Esophagus squamous epithelium (tissue), 5 donors: ENCODE measurements around the gene DTNB. TPM values are rescaled to one million over a fixed set of nuclear protein-coding genes. Genes with fewer than 3 reads are reported as not detected.

Experiments
- DNase-seq: peaks from one replicate; lab custom pipeline; 2025; lab: John Stamatoyannopoulos, UW
- H3K27ac ChIP-seq, 4 donors: fragments of 200-600 bp; sonication (generic); one replicate each; pipeline ENCODE4 v1.5.1; 2016 to 2019; ENCODE audit warnings: mild to moderate bottlenecking in 1 of 4
- H3K27me3 ChIP-seq, 4 donors: fragments of 200-600 bp; sonication (generic); 1 replicate in 3 of 4; 2 replicates in 1 of 4; pipeline versions ENCODE4 v1.5.1 to v1.6.0; 2017 to 2021; ENCODE audit warnings: antibody characterized with exemption in 1 of 4
- H3K36me3 ChIP-seq, 3 donors: fragments of 200-600 bp; sonication (generic); one replicate each; pipeline ENCODE4 v1.5.1; 2016 to 2019
- H3K4me1 ChIP-seq, 3 donors: fragments of 200-600 bp; sonication (generic); one replicate each; pipeline ENCODE4 v1.5.1; 2017 to 2019
- H3K4me3 ChIP-seq, 4 donors: fragments of 200-600 bp; sonication (generic); 1 replicate in 3 of 4; 2 replicates in 1 of 4; pipeline ENCODE4 v1.5.1; 2016 to 2019; ENCODE audit warnings: mild to moderate bottlenecking in 2 of 4, moderate library complexity in 1 of 4
- H3K9me3 ChIP-seq, 3 donors: fragments of 200-600 bp; sonication (generic); one replicate each; pipeline ENCODE4 v1.5.1; 2016 to 2019
- CTCF ChIP-seq, 6 experiments: fragments of 450-650 bp in 4 of 6; fragments of 200-600 bp in 2 of 6; sonication (generic) in 2 of 6; IDR thresholded peaks; one replicate each; pipeline ENCODE4 v1.5.1; 2016 to 2019; ENCODE audit warnings: antibody characterized with exemption in 6 of 6, mild to moderate bottlenecking in 4 of 6, moderate library complexity in 4 of 6
- POLR2A ChIP-seq, 4 donors: fragments of 450-650 bp; IDR thresholded peaks; one replicate each; pipeline ENCODE4 v1.6.1; 2017; ENCODE audit warnings: antibody characterized with exemption in 4 of 4, mild to moderate bottlenecking in 4 of 4, moderate library complexity in 3 of 4
- WGBS, 2 donors: methylation state at CpG; one replicate each; pipeline ENCODE4 v1.1.5; 2018; 5-methylcytosine and 5-hydroxymethylcytosine counted together
- intact Hi-C: fragments of 100-400 bp; cut with DNase I; formaldehyde crosslinking; loops from one replicate; pipeline ENCODE4 v1.15.0; 2022
- total RNA-seq, 4 donors: library from RNA; depleted of rRNA; stranded (reverse); fragments of >200 nt; gene quantifications; one replicate each; pipeline ENCODE4 v1.1.0, GENCODE V29; 2016
- donor health status: DM: yes; HTN: yes; CAD: no.

DTNB gene
- total RNA-seq, 4 donors from 2014 or later = 7.8 to 17.2 (median 9.6) TPM

GRCh38 chr2:25347846-25348245 is 325.5 kb downstream of the DTNB start:
- Histone ChIP-seq H3K27ac (peak overlapping the region in 1 of 4 donors; percentile 17), H3K27me3 (no peaks in the 10 kb centered on the region), H3K4me1 (peaks cover 0 to 12% (median 1%) of the 10 kb centered on the region in 3 donors), H3K36me3 (no peaks in the 10 kb centered on the region), H3K9me3 (no peaks in the 10 kb centered on the region), H3K4me3 (no peak overlapping the region)
- no peak for DNase-seq
- TF ChIP-seq CTCF (IDR thresholded peaks at IDR 0.05) (no peak), POLR2A (IDR thresholded peaks at IDR 0.05) (no peak)
- intact Hi-C loops = no loop called here
- WGBS, 2 donors = 34 to 36% methylated on average over 2 of the region's 2 CpGs

- intact Hi-C loops = no loop called here
- no peak for DNase-seq
- peaks cover 4 to 17% (median 5%) of the 10 kb centered on the region in 3 donors for H3K4me1 ChIP-seq
- H3K36me3 ChIP-seq = no peaks in the 10 kb centered on the region
- H3K27ac ChIP-seq = peak overlapping the region in 1 of 4 donors; percentile 17
- 51 to 61% methylated on average over 7 of the region's 7 CpGs for WGBS, 2 donors
- TF ChIP-seq CTCF (IDR thresholded peaks at IDR 0.05) (no peak), POLR2A (IDR thresholded peaks at IDR 0.05) (no peak)
- H3K9me3 ChIP-seq = no peaks in the 10 kb centered on the region
- H3K4me3 ChIP-seq = no peak overlapping the region
- no peaks in the 10 kb centered on the region for H3K27me3 ChIP-seq
These were observed 326.1 kb downstream of the DTNB start for GRCh38 chr2:25347205-25347815.

- Histone ChIP-seq H3K4me3 (no peak overlapping the region), H3K27ac (no peak overlapping the region), H3K9me3 (no peaks in the 10 kb centered on the region), H3K4me1 (peaks cover 13 to 40% (median 17%) of the 10 kb centered on the region in 3 donors), H3K27me3 (no peaks in the 10 kb centered on the region), H3K36me3 (no peaks in the 10 kb centered on the region)
- TF ChIP-seq CTCF (IDR thresholded peaks at IDR 0.05) (no peak), POLR2A (IDR thresholded peaks at IDR 0.05) (no peak)
- WGBS, 2 donors = 82 to 87% methylated on average over 8 to 12 of the region's 21 CpGs
- intact Hi-C loops = no loop called here
- DNase-seq = no peak
These were observed 330.1 kb downstream of the DTNB start for GRCh38 chr2:25343187-25343825.

GRCh38 chr2:25342372-25343186 is 330.8 kb downstream of the DTNB start:
- no peak for TF ChIP-seq POLR2A (IDR thresholded peaks at IDR 0.05)
- peak; percentile 94 to 98 (median 98) for TF ChIP-seq CTCF (IDR thresholded peaks at IDR 0.05)
- peak overlapping the region; percentile 64 to 91 (median 82) for H3K27ac ChIP-seq
- no peaks in the 10 kb centered on the region for H3K9me3 ChIP-seq
- intact Hi-C loops = no loop called here
- no peaks in the 10 kb centered on the region for H3K36me3 ChIP-seq
- 90% methylated on average over 5 of the region's 45 CpGs; no CpG with 5 or more reads in 1 of the 2 donors for WGBS, 2 donors
- H3K4me1 ChIP-seq = peaks cover 13 to 40% (median 17%) of the 10 kb centered on the region in 3 donors
- H3K4me3 ChIP-seq = peak overlapping the region; percentile 64 to 84 (median 80)
- no peaks in the 10 kb centered on the region for H3K27me3 ChIP-seq
- no peak for DNase-seq
